NCI-H2171 treated with DMSO at 0.1 percent for 48 hours (cell line): ENCODE measurements around the gene STK32C.
A peak's percentile ranks its signal among the peaks of the same experiment; 100 is the strongest.
"Not testable (repeated sequence)": the region's sequence is repeated elsewhere in the genome, so short reads cannot be mapped to it uniquely, and the experiment has no call there.

ENCODE experiments used
- DNase-seq: peaks from one replicate; lab custom pipeline; 2025; lab: John Stamatoyannopoulos, UW

Gene STK32C

DNA sequence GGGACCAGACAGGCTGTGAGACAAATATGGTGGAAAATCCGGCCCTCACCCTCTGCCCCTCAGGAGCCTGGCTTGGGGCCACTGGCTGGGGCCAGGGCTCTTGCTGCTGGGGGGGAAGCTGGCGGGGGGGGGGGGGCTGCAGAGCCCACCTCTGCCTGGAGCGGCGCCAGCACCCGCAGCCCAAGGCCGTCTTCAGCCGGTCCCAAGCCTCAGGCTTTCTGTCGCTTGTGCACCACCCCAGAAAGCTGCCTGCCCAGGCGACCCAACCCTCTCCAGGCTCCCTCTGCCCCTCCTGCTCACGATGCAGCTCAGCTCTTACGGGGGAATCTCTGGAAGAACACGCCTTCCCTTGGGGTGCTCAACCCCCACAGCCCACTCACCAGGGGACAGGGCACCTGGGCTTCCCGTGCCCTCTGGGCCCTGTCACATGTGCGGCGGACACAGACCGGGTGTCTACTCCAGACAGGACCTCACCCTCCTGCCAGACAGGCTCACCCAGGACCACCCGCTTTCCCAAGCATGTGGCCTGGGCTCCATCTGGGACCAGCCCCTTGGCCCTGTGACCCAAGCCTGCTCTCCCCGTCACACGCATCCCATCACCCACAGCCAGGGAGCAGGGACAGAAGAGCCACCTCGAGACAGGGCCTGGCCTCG lies 77.1 kb downstream of the STK32C start:
- DNase-seq, result no peak

DNA sequence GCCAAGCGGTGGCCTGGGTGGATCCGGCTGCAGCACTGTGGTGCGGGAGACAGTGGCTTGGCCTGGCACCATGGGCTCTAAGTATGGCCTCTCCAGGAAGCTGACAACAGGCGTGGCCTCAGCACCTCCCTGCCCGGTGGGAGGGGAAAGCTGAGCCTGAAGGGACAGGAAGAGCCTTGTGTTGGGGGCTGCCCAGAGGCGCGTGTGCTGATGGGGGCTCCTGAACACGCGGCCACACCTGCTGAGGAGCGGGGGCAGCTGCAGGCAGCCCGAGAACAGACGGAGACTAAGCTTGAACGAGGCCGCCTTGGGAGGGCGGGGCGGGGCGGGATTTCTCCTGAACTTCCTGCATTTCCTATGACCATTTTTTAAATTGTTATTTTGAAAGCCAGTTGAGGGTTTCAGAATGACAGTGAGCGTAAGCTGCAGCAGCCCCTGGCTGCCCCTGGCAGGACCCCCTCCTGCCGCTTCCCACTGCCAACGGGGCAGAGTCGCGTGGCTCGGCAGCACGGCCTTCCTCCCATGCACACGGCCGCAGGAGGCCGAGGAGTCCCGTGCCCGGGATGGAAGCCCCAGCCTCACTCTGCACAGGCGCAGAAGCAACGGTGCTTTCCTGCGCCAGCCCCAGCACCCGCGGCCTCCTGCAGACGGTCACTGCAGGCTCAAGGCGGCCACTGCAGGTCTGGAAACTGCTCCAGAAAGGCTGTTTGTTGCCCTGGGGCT lies 77.8 kb downstream of the STK32C start:
- DNase-seq, result no peak

DNA sequence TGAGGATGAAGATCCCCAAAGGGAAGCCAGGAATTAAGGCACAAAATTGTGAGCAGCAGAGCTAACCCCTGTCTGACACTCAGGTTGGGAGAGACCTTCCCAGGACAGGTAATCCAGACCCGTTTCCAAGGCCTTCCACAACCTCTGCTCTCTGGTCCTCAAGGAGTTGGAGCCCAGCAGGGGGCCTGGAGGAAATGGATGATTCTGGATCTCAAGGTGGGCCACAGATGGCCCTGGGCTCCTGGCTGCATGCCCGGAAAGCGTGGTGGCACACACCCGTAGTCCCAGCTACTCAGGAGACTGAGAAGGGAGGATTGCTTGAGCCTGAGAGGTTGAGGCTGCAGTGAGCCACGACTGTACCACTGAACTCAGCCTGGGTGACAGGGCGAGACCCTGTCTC lies 78.7 kb downstream of the STK32C start:
- DNase-seq, result peak; percentile 19

DNA sequence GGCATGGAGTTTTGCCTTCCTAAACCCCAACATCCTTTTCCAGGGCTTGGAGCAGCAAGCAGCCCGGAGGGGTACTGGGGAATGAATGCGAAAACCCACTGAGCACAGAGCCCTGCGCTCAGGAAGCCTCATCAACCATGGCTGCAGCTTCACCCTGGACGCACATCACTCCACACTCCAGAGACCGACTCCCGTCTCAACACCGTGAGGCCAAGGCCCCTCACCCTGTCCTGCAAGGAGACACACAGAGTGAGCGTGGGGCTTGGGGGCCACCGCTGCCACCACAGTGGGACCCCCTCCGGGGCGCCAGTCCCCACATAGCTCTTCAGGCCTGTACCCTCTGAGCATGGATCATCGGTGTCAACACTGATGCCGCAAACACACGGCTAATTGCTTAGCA lies 79.1 kb downstream of the STK32C start:
- DNase-seq, result no peak

DNA sequence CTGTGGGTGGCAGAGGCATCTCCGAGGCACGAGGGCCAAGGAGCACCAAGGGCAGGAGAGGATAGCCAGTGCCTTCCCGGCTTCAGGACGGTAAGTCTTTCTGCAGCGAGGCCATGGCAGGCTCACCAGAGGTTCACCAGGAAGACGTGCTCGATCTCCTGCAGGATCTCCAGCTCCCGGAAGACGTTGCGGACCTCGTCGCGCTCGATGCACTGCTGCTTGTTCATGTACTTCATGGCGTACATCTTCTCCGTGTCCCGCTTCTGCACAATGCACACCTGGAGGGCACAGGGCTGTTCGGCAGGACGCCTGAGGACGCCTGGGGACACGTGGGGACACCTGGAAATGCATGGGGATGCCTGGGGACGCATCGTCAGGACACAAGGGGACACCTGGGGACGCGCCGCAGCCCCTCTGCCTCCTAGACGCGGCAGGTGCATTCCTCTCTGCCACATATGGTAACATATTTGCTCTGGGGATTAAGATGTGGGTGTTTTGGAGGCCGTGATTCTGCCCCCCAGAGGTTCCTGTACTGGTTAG lies 79.8 kb downstream of the STK32C start:
- no peak for DNase-seq

DNA sequence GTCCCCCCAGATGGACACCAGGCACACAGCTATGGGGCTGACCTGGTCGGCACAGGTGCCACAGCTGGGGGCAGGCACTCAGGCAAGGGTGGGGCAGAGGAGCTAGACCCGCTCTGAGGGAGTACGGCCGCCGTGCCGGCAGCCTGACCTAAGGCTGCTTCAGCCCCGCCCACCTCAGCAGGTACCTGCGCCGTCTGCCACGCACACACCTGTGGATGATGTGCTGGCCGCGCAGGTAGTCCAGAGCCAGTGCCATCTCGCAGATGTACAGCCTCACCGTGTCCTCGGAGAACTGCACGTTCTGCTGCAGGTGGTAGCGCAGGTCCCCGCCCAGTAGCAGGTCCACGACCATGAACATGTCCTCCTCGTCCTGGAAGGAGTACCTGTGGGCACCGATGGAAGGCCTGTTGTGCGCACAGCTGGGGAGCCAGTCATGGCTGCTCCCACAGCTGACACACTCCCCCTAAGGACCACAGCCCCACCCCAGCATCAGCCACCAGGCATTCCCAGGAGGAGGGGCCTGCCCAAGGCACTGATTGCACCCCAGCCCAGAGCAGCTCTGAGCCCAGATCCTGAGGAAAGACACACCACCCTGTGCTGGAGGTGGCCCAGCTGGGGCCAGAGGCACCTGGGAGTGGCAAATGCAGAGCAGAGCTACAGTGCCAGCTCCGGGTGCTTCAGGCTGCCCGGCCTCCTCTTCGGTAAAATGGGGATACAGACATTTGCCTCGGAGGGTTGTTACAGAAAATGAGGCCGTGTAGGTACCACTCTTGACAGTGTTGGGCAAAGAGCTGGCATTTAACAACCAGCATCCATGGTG lies 81.0 kb downstream of the STK32C start:
- DNase-seq, result no peak

DNA sequence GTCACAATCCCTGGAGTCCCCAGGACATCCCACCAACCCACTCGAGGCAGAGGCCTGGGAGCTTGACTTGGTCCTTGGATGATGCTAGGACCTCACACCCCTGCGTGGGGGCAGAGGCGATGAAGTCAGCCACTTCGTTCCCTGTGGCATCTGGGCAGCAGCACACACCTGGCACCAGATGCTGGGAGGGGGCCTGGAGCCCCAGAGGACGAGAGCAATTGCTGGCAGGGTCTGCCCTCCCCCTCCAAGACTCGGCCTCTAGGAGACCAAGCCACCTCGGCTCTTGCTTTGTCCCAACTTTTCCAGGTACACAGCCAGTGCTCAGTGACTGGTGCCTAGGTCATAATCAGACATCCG lies 81.9 kb downstream of the STK32C start:
- no peak for DNase-seq

DNA sequence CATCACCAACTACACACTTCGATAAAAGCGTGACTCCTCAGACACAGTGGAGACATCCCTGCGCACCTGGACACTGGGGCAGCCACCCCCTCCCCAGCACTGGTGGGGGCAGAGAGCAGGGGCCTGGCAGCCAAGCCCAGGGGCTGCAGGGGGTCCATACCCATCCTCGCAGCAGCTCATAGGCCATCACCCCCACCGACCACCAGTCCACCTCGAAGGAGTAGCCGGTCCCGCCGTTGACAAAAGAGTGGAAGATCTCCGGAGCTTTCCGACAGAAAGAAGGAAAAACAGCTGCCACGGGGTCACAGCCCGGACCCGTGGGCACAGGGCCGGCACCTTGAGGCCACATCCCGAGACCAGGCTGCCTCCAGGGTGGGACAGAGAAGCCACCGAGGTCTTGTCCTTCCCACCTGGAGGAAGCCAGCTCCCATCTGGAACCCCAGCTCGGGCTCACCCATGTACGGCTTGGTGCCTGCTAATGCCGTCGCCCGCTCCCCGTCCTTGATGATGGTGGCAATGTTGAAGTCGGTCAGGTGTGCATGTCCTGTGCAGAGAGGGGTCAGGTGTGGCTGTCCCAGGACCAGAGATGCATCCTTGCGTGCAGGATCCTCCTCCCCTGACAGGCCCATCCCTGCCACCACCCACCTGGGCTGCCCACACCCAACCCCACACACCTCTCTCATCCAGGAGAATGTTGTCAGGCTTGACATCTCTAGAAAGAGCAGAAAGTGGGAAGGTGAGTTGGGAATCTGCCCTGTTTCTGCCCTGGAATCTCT lies 82.5 kb downstream of the STK32C start:
- no peak for DNase-seq

DNA sequence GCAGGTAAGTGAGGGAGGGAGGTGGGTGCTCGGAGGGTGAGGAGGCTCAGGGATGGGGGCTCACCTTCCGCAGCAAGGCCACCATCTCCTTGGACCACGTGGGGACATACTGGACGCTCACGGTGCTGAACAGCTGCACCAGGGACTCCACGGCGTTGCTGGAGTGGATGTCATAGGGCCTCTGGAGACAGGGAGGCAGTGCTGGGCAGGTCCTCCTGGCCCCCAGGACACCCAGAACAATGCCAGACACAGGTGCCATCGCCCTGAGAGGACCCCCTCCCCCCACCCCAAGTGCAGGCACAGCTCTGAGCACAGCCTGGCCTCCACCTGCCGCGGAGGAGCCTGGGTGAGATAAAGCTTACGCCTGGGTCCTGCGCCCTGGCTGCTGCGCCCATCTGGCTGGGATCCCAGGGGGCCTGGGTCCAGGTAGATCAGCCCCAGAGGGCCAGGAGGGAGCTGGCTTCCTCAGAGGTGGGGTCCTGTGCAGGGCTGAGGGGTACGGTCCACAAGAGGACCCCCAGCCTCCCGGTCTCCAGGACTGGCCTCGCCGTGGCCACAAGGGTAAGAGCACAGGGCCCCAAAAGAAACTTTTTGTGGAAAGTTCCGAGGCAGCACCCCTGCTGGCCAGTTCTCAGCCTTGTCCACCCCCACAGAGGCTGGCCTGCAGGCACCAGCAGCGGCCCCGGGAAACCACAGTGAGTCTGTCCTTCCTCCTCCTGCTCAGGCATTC lies 83.2 kb downstream of the STK32C start:
- no peak for DNase-seq

DNA sequence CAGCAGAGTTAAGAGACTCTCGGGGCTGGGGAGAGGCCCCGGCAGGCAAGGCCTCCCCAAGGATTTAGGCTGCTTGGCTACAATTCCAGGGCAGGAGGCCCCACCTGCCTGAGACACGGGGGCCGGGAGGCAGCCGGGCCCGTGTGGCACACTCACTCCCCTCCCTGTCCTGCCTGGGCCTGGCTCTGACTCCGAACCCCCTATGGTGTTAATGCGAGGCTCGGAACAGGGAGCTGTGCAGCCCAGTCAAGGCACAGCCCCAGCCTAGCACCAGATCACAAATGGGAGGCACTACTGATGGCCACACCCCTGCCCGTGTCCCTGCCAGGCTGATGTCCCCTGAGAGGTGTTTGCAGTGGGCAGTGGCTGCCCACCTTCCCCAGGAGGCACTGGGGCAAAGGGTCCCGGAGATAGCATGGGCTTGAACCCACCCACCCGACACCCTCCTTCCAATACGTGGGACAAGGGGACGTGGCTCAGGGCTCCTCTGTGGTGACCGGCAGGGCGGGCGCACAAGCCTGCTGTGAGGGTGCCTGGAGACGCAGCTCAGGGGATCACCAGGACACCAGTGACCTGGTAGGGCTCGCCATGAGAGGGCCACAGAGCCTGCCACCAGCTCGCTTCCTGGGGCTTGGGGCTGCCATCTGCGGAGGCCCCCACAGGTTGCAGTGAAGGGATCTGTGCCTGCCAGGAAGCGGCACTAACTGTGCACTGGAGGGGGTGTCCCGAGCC lies 84.0 kb downstream of the STK32C start:
- no peak for DNase-seq

DNA sequence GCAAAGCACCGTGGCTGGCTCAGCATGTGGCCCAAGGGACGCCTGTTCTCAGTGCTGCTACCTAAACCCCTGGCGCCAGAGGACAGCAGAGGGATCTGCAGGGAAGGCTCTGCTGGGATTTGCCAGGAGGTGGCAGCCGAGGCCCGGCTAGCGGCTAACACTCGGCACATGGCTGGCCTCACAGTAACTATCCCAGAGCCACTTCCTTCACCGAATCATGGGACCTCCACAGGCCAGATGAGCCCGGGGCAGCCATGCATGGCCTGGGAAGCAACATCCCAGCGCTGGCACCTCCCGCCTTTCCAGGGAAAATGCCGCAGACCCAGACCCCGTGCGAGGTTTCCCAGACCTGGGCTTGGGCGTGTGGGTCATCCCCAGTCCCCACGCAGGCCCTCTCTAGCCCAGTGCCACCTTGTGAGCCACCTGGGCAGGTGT lies 84.6 kb downstream of the STK32C start:
- DNase-seq, result peak; percentile 22

DNA sequence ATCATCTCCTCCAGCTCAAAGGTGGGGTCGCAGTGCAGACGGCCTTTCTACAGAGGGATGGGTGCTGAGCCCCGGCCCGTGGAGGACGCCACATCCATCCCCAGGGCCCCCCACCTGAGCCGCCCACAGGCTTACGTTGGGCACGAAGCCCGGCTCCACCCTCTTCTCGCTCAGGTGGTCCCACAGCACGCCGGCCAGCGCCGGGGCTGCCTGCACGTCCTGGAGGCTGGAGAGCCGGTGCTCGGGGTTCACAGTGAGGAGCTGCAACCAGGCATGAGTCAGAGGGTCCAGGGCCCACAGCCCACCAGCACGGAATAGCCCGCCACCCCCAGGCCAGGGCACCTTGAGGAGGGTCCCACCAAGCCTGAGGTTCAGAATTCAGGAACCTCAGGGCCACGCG lies 85.0 kb downstream of the STK32C start:
- DNase-seq, result no peak

DNA sequence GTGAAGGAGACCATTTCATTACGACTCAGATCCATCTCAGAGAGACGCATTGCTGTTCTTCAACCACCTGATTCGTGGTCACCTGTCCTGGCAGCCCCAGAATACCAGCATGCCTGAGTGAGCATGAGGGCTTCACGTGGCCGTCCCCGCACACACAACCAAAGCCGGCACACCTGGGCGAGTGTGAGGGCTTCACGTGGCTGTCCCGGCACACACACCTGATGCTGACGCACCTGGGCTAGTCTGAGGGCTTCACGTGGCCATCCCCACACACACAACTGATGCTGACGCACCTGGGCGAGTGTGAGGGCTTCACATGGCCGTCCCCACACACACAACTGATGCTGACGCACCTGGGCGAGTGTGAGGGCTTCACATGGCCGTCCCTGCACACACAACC lies 86.8 kb downstream of the STK32C start:
- DNase-seq, result not testable (repeated sequence)

DNA sequence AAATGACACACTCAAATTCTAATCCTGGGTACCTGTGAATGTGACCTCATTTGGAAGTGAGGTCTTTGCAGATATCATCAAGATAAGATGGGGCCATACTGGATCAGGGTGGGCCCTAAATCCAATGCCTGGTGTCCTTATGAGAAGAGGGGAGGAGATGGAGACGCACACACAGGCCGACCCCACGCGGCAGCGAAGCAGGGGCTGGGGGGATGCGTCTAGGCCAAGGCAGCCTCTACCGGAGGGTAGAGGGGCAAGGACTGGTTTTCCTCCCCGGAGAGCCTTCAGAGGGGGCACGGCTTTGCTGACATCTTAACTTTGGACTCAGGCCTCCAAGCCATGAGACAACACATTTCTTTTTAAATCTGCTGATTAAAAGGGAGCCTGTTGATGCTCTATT lies 87.7 kb downstream of the STK32C start:
- DNase-seq, result no peak

DNA sequence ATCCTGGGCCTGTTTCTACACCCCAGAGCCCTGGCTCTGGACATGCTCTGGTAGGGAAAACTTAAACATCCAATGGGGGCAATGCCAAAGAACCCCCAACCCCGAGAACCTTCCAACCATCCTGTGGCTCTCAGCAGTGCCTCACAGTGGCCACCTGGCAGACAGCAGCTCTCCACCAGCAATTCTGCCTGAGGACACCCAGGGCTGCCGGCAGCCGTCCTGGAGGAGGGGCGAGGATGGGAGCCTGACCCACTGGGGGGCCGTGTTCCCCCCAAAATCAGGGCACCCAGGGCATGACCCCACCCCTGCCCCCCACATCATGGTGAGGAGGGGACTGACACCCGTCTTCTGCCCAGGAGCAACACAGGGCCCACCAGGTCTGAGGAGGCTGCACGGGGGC lies 88.3 kb downstream of the STK32C start:
- no peak for DNase-seq

DNA sequence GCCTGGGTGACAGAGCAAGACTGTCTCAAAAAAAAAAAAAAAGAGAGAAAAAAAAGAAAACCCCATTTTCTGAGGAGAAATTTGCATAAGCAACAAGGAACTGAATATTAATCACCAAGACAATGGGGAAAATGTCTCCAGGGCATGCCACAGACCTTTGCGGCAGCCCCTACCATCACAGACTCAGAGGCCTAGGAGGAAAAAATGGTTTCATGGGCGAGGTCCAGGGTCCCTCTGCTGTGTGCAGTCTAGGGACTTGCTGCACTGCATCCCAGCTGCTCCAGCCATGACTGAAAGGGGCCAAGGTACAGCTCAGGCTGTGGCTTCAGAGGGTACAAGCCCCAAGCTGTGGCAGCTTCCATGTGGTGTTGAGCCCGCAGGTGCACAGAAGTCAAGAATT lies 91.3 kb downstream of the STK32C start:
- not testable (repeated sequence) for DNase-seq

DNA sequence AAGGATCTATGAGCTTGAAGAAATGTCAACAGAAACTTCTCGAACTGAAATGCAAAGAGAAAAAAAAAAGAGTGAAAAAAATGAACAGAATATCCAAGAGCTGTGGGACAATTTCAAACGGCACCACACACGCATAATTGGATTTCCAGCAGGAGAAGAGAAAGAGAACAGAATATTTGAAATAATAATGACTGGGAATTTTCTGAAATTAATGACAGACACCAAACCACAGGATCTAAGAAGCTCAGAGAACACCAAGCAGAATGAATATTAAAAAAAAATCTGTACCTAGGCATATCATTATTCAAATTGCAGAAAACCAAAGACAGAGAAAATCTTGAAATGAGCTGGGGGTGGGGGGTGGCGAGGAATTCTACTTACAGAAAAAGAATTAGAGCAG lies 93.8 kb downstream of the STK32C start:
- no peak for DNase-seq

DNA sequence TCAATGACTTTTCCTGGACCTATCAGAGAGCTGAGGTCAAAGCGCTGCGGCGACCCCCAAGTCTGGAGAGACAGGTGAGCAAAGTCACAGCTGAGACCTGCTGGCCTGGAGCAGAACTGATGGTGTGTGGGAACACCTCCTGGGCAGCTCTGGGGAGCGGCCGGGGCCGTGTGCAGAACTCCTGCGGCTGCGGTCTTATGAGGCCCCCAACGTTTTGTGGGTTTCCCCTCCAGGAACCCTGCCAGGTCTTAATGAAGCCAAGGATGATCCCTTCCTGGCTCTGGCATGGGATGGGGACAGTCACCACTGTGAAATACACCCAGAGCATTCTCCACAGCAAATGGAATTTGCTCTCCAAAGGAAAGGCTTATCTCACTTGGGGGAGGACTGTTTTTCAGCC lies 94.9 kb downstream of the STK32C start:
- DNase-seq, result no peak

DNA sequence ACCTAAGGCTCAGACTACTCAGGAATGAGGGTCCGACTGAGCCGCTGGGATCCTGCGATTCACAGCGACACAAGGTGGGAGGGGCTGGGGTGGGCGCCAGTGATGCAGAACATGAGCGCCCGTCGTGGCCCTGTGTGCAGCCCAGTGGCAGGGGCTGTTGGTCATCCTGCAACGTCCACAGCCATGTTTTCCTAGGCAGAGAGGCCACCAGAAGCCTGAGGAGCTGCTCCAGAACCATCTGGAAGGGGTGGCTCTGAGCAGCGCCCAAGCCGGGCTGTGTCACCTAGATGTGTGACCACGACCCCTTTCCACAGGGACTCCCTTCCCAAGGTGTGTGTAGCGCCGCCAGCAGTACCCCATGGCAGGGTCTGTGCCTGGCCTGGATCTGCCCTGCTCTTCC lies 96.5 kb downstream of the STK32C start:
- no peak for DNase-seq

DNA sequence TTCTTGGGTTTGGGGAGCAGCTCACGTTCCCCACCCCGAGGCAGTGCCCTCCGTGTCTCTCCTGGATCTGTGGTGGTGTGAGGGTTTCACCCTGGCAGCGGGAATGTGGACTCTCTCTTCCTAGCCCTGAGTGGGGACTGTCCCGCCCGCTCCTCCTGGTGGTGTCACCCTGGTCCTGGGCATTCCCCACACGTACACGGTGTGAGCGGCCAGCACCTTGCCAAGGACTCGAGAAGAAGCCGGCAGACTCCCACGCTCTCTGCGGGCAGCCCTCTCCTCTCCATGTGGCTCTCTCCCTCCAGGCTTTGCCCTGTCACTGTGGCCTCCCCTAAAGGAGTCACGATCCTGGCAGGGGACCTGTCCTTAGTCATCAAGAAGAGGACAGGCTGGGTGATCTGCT lies 97.0 kb downstream of the STK32C start:
- DNase-seq, result no peak
